ENCODE measurements around the gene SHB. TPM values are rescaled to one million over a fixed set of nuclear protein-coding genes. Genes with fewer than 3 reads are reported as not detected.

SHB gene
- total RNA-seq, 1 experiment from 2014 or later, result 28.7 TPM

GRCh38 chr9:37994639-37995347 lies 74.2 kb downstream of the SHB start:
- Histone ChIP-seq H3K9me2 (ENCODE audit: insufficient read depth) (no peaks in the 10 kb centered on the region), H3K4me2 (ENCODE audit: low read length) (no peak overlapping the region), H3K9me3 (ENCODE audit: control insufficient read depth in 1 of 2, insufficient read depth in 1 of 2, low read depth in 1 of 2, low read length in 2 of 2) (no peaks in the 10 kb centered on the region), H2AFZ (ENCODE audit: low read depth, low read length, poor library complexity, severe bottlenecking) (no peak overlapping the region), H3K79me2 (ENCODE audit: insufficient read depth, low read length) (peaks cover 69% of the 10 kb centered on the region), H4K20me1 (ENCODE audit: insufficient read depth) (no peaks in the 10 kb centered on the region; the same call in 1 of the 2 replicates), H3K4me3 (replicated peaks in 1 of 2; ENCODE audit: low read depth in 1 of 2, low read length in 2 of 2) (no peak overlapping the region), H3K27me3 (ENCODE audit: insufficient read depth, low read length) (no peaks in the 10 kb centered on the region), H3K9ac (ENCODE audit: low read length) (no peak overlapping the region), H3K36me3 (ENCODE audit: control insufficient read depth in 1 of 2, insufficient read depth in 2 of 2, low read length in 2 of 2) (0 out of 4 replicates have a peak, but pooled peaks cover 0 to 4% of the 10 kb centered on the region in 2 experiments), H3K27ac (ENCODE audit: low read depth, low read length) (no peak overlapping the region), H3K4me1 (ENCODE audit: control insufficient read depth in 1 of 2, insufficient read depth in 2 of 2, low read length in 2 of 2) (peaks cover 11 to 49% of the 10 kb centered on the region in 2 experiments)
- no peak for DNase-seq (ENCODE audit: low read depth, low spot score)
- ChIA-PET POLR2A (no interaction called here), RAD21 (ENCODE audit: low non-redundant PET in 1 of 2, low total read pairs in 2 of 2, uncharacterized antibody in 2 of 2, unreplicated experiment in 2 of 2) (no interaction called here), CTCF (interaction anchor here (1.1 kb wide), 1 partner anchor 26 kb away, joined by 3 read pairs; no protein-coding TSS in a partner anchor)
- no peak for ATAC-seq
- TF ChIP-seq ZNF274 (IDR thresholded peaks at IDR 0.05; ENCODE audit: low read depth, low read length), result no peak
- TF ChIP-seq ZFX (IDR thresholded peaks at IDR 0.05), result no peak
- TF ChIP-seq ELF1 (IDR thresholded peaks at IDR 0.05; ENCODE audit: borderline replicate concordance, low read depth), result no peak
- no peak for TF ChIP-seq TCF7L2 (IDR thresholded peaks at IDR 0.05; ENCODE audit: borderline replicate concordance, extremely low read depth, insufficient read depth, insufficient read length)
- TF ChIP-seq EZH2phosphoT487 (IDR thresholded peaks at IDR 0.05; ENCODE audit: borderline replicate concordance), result no peak
- no peak for TF ChIP-seq CBX3 (IDR thresholded peaks at IDR 0.05; ENCODE audit: low read depth)
- no peak for TF ChIP-seq EZH2 (IDR thresholded peaks at IDR 0.05)
- no peak for TF ChIP-seq ZBTB33 (IDR thresholded peaks at IDR 0.05; ENCODE audit: extremely low read depth, insufficient replicate concordance, low read length)
- no peak for TF ChIP-seq SRF (IDR thresholded peaks at IDR 0.05; ENCODE audit: low read depth)
- TF ChIP-seq SIN3A (IDR thresholded peaks at IDR 0.05; ENCODE audit: low read depth), result no peak
- no peak for TF ChIP-seq CTCF (IDR thresholded peaks at IDR 0.05 in 2 of 3, conservative IDR thresholded peaks at IDR 0.05 in 1 of 3; ENCODE audit: borderline replicate concordance in 1 of 3, insufficient read depth in 1 of 3, low read depth in 2 of 3, low read length in 2 of 3)
- TF ChIP-seq JUND (IDR thresholded peaks at IDR 0.05), result no peak
- TF ChIP-seq YY1 (IDR thresholded peaks at IDR 0.05; ENCODE audit: extremely low read depth, insufficient replicate concordance, low read depth, low read length), result no peak
- TF ChIP-seq SP1 (IDR thresholded peaks at IDR 0.05; ENCODE audit: low read depth), result no peak
- no peak for TF ChIP-seq CEBPB (IDR thresholded peaks at IDR 0.05; ENCODE audit: low read depth)
- TF ChIP-seq MAX (IDR thresholded peaks at IDR 0.05), result no peak
- TF ChIP-seq RAD21 (IDR thresholded peaks at IDR 0.05; ENCODE audit: low read depth), result no peak
- no TSS peak for BruUV-seq (replicated peaks)
- intact Hi-C loops (cut with micrococcal nuclease), result no loop called here
